ENCODE results near the gene TBC1D22A.
"Not testable (repeated sequence)": the region's sequence is repeated elsewhere in the genome, so short reads cannot be mapped to it uniquely, and the experiment has no call there.

The TBC1D22A gene

GRCh38 chr22:46774980-46775849, 12.8 kb downstream of the TBC1D22A start:
- DNase-seq = peak; percentile 40

- peak; percentile 42 for DNase-seq
These were observed 13.7 kb downstream of the TBC1D22A start for GRCh38 chr22:46775850-46776826.

DNA sequence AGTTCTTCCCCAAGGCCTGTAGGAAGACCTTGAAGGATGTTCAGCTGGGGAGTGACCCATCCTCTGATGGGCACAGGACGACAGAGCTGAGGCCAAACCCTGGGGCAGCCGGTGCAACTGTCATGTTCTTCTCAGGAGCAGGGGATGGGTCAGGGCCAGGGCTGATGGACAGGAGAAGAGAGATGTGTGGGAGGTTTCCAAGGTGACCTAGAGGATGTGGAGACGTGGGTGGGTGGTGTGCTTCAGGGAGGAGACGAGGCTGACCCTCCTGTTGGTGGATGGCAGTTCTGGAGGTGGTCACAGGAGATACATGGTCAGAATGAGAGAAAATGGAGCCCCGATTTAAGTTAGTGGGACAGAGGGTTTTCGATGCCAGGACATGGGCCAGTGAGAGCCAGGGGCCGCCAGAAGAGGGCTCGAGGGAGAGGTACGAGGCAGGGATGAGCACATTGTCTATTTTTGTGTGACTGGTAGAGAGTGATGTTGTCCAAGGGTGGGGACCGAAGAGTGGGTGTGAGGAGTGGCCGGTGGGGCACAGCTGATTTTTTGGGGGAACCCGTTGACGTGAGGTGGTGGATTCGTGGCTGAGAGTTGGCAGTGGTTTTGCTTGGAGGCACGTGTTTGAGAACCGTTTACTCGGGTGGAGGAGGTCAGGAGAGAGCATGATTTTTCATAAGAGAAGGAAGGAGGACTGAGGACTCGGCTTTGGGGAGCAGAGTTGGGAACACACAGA, 14.6 kb downstream of the TBC1D22A start:
- DNase-seq = no peak

GRCh38 chr22:46777609-46777970, 15.1 kb downstream of the TBC1D22A start:
- no peak for DNase-seq

- DNase-seq = no peak
These were observed 16.6 kb downstream of the TBC1D22A start for GRCh38 chr22:46779023-46779422.

- DNase-seq = no peak
These were observed 17.2 kb downstream of the TBC1D22A start for GRCh38 chr22:46779651-46780050.

DNA sequence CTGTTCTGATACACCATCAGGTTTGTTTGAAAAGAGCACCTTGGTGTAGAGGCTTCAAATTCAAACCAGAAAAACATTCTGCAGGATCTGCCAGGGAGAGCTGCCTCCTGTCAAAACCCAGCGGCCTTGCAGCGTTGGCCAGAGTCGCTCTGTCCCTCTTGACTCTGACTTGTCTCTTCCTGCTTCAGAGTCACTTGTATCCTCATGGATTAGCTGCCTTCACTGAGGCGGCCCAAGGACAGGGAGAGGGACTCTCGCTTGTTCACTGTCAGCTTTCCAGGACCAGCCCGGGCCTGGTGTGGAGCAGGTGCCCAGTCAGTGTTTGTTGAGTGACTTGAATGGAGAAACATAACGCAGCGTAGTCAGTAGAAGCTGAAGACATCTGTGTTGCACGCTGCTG, 18.0 kb downstream of the TBC1D22A start:
- DNase-seq = no peak

GRCh38 chr22:46781291-46781690, 18.8 kb downstream of the TBC1D22A start:
- DNase-seq = no peak

GRCh38 chr22:46782200-46782599, 19.8 kb downstream of the TBC1D22A start:
- not testable (repeated sequence) for DNase-seq

DNA sequence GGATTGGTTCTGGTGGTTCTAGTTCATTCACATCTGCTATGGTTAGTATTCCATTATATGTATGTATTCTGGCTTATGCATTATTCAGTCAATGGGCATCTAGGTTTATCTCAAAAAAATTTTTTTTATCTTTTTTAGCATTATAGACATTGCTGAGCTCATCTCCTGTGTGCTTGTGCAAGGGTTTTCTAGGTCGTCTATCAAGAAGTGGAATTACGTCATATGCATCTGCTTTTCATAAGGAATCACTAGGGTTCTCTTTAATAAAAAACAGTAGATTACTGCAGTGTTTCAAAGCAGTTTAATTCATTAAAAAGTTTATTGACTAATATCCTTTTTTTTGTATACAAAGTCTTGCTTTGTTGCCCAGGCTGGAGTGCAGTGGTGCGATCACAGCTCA, 21.3 kb downstream of the TBC1D22A start:
- no peak for DNase-seq

- DNase-seq = no peak
These were observed 26.2 kb downstream of the TBC1D22A start for GRCh38 chr22:46788441-46789172.

DNA sequence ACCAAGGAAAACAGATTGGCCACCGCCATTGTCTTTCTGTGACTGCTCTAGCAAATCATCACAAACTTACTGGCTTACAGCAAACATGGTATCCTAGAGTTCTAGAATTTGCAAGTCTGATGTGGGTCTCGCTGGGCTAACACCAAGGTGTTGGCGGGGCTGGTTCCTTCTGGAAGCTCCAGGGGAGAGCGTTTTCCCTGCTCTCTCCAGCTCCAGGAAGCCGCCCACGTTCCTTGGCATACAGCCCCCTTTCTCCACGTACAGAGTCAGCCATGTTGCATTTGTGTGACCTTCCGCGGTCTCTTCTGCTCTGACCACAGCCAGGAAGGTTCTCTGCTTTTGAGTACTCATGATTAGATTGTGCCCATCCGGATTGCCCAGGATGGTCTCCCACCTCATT, 27.5 kb downstream of the TBC1D22A start:
- DNase-seq = no peak

- no peak for DNase-seq
These were observed 28.8 kb downstream of the TBC1D22A start for GRCh38 chr22:46791201-46791731.

DNA sequence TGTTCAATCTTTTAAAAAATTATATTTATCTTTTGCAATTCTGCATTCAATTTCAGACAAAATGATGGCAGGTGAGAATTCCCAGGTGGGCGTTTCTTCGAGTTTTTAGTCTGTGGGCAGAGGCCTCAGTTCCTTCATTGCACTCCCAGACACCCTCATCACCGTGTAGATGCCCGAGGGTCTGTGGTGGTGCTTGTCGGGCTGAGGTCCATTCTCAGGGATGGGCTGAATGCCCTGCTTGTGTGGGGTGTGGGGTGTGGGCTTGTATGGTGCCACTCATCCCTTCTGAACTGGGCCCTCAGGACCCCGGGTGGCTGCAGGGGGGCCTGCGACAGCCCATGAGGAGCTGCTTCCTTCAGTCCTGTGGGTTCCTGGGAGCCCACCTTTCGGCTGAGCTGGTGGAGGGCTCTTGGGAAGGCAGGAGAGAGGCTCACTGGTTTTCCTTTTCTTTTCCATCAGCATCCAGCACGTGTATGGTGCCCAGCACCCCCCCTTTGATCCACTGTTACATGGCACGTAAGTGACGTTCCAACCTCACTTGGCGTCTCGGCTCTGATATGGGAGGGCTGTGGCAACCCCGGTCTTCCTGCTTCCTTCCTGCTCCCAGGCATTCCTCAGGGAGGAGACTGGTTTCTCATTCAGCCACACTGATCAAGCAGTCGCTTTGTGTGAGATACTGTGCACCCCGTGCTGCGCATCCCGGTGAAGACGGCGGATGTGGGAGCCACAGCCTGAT, 29.8 kb downstream of the TBC1D22A start:
- DNase-seq = no peak

GRCh38 chr22:46792841-46793261, 30.4 kb downstream of the TBC1D22A start:
- DNase-seq = no peak

GRCh38 chr22:46793497-46793896, 31.0 kb downstream of the TBC1D22A start:
- no peak for DNase-seq

GRCh38 chr22:46794067-46794466, 31.6 kb downstream of the TBC1D22A start:
- DNase-seq = no peak

DNA sequence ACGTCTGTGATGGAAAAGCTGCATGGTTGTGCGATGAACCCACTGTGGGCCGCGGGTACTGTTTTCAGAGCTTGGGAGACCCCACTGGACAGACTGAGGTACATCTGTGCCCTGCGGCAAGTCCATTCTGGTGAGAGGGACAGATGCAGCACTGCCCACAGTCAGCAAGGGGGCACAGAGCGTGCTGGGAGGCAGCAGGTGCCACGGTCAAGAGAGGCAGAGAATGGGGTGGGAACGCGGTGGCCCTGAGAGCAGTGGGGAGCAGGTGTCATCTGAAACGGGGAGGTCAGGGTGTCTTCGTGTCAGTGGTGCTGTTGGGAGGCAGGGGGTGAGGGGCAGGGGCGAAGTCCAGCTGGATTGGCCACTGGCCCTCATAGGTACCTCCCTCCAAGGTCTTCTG, 32.0 kb downstream of the TBC1D22A start:
- no peak for DNase-seq

DNA sequence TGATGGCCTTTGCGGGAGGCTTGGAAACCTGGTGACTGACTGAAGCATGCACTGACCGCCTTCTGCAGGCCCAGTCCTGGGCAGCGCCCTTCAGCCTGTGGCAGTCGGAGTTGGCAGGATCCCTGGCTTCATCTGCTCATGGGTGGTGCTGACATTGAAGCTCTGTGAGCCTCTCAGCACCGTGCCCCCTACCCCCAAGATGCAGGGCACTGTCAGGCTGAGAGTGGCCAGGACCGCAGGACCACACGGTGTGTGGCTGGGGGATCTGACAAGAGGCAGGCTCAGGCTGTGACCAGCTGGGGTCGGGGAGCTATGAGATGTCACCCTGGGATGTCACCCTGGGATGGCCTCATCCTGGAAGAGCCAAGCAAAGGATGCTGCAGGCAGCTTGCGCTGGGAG, 32.7 kb downstream of the TBC1D22A start:
- no peak for DNase-seq

GRCh38 chr22:46795845-46796565, 33.6 kb downstream of the TBC1D22A start:
- DNase-seq = no peak
